Activated T-cell treated with anti-CD3 and anti-CD28 coated beads, Interleukin-2, amount 50 U/mL, for 4 hours (primary cell): ENCODE measurements around the gene FITM1. TPM values are rescaled to one million over a fixed set of nuclear protein-coding genes. Genes with fewer than 3 reads are reported as not detected.
"Not testable (repeated sequence)": the region's sequence is repeated elsewhere in the genome, so short reads cannot be mapped to it uniquely, and the experiment has no call there.

Experiments used
- ATAC-seq, 2 donors: fragments of 200-7000 bp; cut with Tn5 transposase; one replicate each; pipeline ENCODE4 v1.10.0; 2021
- DNase-seq: peaks from one replicate; pipeline ENCODE4 v3.0.0-alpha.2; 2020
- H3K27me3 Mint-ChIP-seq: one replicate; pipeline ENCODE4 v1.8.0; 2021; ENCODE audit warnings: low read depth, mixed read lengths
- H3K36me3 Mint-ChIP-seq: one replicate; pipeline ENCODE4 v1.8.0; 2022; ENCODE audit warnings: mixed read lengths; ENCODE audit not compliant: insufficient read depth
- H3K4me1 Mint-ChIP-seq: one replicate; pipeline ENCODE4 v1.8.0; 2021; ENCODE audit warnings: low read depth, mixed read lengths
- H3K4me3 Mint-ChIP-seq: one replicate; pipeline ENCODE4 v1.8.0; 2021; ENCODE audit warnings: mild to moderate bottlenecking, moderate library complexity, mixed read lengths
- H3K9me3 Mint-ChIP-seq: one replicate; pipeline ENCODE4 v1.8.0; 2021; ENCODE audit warnings: mixed read lengths
- total RNA-seq, 3 donors: library from RNA; stranded (reverse); gene quantifications; one replicate each; pipeline ENCODE4 v1.2.1, GENCODE V29; 2021

The FITM1 gene
- total RNA-seq, 3 donors from 2014 or later: 0.38 to 1.3 (median 0.69) TPM

DNA sequence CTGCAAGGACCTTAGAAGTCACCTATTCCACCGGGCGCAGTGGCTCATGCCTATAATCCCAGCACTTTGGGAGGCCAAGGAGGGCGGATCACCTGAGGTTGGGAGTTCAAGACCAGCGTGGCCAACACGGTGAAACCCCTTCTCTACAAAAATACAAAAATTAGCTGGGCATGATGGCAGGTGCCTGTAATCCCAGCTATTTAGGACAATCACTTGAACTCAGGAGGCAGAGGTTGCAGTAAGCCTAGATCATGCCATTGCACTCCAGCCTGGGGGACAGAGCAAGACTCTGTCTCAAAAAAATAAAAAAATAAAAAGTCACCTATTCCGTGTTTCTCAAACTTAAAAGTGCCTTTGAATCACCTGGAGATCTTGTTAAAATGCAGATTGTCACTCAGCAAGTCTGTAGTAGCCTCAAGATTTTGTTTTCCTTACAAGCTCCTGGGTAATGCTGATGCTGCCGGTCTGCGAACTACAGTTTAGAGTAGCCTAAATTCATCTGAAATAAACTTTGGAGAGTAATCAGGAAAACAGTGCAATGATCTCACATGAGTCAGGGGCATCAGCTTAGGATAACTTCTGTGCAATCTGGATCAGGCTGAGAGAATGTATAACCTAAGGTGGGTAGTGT is 24.7 kb upstream of the FITM1 start:
- not testable (repeated sequence) for H3K27me3 Mint-ChIP-seq, H3K4me3 Mint-ChIP-seq, ATAC-seq, DNase-seq, H3K9me3 Mint-ChIP-seq
- H3K4me1 Mint-ChIP-seq: peaks cover 17% of the 10 kb centered on the region
- peaks cover 28% of the 10 kb centered on the region for H3K36me3 Mint-ChIP-seq

DNA sequence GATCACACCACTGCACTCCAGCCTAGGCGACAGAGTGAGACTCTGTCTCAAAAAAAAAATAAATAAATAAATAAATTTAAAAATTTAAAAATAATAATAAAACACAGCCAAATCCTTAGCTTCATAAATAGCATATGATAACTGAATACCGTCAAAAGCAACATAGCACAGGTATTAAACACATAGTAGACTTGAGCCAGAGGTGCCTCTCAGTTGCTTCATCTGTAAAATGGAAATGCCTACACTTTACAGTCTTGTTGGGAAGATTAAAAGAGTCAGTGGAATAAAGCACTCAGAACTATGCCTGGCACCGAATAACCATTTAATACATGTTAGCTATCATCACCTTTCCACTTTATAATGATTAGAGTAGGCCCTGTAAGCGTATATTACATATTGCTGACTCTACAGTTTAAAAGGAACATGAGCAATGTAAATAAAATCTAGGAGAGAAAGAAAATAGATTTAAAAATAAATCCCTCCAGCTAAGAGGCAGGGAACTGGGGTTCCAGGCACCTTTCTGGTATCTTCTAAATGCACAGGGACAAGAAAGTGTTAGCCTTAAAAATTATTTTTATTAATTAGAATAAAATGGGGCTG is 23.7 kb upstream of the FITM1 start:
- H3K36me3 Mint-ChIP-seq: peaks cover 25% of the 10 kb centered on the region
- H3K27me3 Mint-ChIP-seq: no peaks in the 10 kb centered on the region
- H3K9me3 Mint-ChIP-seq: no peaks in the 10 kb centered on the region
- no peak overlapping the region for H3K4me3 Mint-ChIP-seq
- ATAC-seq: no peak
- peaks cover 17% of the 10 kb centered on the region for H3K4me1 Mint-ChIP-seq
- DNase-seq: no peak

DNA sequence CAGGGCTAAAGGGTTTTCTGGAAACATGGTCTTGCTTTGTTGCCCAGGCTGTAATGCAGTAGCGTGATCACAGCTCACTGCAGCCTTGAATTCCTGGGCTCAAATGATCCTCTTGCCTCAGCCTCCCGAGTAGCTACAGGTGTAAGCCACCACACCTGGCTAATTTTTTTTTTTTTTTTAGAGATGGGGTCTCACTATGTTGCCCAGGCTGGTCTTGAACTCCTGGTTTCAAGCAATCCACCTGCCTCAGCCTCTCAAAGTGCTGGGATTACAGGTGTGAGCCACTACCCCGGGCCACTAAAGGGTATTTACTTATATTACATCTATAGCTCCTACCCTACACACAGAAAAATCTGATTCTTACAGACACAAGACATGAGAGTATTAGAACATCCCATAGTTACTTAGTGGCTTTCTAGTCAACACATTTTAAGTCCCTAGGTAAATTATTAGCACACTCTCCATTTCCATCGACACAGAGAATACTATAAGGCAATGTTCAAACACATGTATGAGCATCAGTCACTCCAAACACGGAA is 22.1 kb upstream of the FITM1 start:
- Mint-ChIP-seq H3K36me3 (peaks cover 12% of the 10 kb centered on the region), H3K4me1 (peaks cover 17% of the 10 kb centered on the region), H3K4me3 (peak overlapping the region; percentile 52), H3K9me3 (no peaks in the 10 kb centered on the region), H3K27me3 (no peaks in the 10 kb centered on the region)
- ATAC-seq (no peak), DNase-seq (no peak)

DNA sequence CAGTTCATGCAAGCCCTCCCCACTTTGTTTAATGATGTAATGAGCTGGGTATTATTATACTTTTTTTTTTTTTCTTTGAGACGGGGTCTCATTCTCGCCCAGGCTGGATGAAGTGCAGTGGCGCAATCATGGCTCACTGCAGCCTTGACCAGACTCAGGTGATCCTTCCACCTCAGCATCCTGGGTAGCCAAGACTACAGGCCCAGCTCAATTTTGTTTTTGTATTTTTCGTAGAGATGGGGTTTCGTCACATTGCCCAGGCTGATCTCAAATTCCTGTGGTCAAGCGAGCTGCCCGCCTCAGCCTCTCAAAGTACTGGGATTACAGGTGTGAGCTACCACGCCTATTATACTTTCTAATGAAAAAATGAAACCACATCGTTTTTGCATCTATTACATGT is 20.4 kb upstream of the FITM1 start:
- no peak for DNase-seq
- H3K4me1 Mint-ChIP-seq: peaks cover 18% of the 10 kb centered on the region
- H3K9me3 Mint-ChIP-seq: no peaks in the 10 kb centered on the region
- H3K4me3 Mint-ChIP-seq: no peak overlapping the region
- H3K27me3 Mint-ChIP-seq: no peaks in the 10 kb centered on the region
- H3K36me3 Mint-ChIP-seq: no peaks in the 10 kb centered on the region
- no peak for ATAC-seq

DNA sequence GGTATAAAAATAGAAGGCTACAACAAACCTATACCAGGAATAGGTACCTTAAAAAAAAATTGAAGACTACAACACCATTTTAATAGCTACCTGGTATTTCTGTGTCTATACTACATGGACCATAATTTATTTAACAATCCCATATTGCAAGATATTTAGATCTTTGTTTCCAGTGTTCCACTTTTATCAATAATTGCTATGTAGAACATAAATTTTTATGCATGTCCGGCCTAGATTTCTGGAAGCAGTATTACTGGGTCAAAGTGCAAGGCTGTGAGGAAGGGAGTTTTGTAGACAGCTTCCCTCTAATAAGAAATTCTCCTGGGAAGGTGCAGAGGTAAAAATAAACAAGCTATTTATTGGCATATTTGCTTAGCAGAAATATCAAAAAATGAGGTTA is 19.9 kb upstream of the FITM1 start:
- Mint-ChIP-seq H3K27me3 (no peaks in the 10 kb centered on the region), H3K36me3 (no peaks in the 10 kb centered on the region), H3K4me1 (peaks cover 23% of the 10 kb centered on the region), H3K9me3 (no peaks in the 10 kb centered on the region), H3K4me3 (no peak overlapping the region)
- DNase-seq: no peak
- no peak for ATAC-seq

- ATAC-seq: no peak
- no peaks in the 10 kb centered on the region for H3K27me3 Mint-ChIP-seq
Measured at GRCh38 chr14:24113379-24113800, 17.1 kb upstream of the FITM1 start.

DNA sequence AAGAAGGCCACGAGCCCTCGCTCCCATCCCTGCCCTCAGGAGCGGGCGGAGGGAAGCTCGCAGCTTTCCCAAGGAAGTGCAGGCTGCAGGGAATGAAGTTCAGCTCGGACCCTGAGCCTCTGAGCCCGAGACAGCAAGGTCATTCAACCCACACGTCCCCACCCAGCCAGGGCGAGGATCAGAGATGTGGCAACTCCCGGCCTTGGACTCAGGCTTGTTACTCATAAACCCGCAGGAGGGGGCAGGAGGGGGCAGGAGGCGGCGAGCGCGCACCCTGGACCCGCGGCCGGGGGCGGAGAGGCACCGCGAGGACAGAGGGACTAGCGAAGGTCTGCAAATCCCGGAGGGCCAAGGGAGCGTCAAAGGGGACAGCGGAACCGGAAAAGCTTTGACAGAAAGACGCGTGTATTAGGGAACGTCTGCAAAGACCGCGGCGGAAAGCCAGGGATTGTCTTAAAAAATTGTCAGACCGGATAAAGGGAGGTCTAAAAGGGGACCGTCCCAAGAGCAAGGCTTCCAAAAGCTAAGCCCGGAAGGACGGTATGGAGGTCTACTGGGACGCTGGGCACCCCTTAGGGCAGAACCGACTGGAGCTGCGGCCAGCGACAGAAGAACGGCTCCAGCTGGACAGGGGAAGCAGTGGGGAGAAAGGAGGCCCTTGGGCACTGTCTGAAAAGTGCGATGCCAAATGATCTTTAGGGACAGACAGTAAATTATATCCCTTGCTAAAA is 16.5 kb upstream of the FITM1 start:
- peak; percentile 27 to 33 for ATAC-seq
- Mint-ChIP-seq H3K4me3 (peak overlapping the region; percentile 93), H3K4me1 (peaks cover 33% of the 10 kb centered on the region)

More at GRCh38 chr14:24113379-24113800, 17.1 kb upstream of the FITM1 start:
- H3K9me3 Mint-ChIP-seq: no peaks in the 10 kb centered on the region
- no peak for DNase-seq
- H3K36me3 Mint-ChIP-seq: peaks cover 17% of the 10 kb centered on the region
- peaks cover 36% of the 10 kb centered on the region for H3K4me1 Mint-ChIP-seq
- peak overlapping the region; percentile 93 for H3K4me3 Mint-ChIP-seq

DNA sequence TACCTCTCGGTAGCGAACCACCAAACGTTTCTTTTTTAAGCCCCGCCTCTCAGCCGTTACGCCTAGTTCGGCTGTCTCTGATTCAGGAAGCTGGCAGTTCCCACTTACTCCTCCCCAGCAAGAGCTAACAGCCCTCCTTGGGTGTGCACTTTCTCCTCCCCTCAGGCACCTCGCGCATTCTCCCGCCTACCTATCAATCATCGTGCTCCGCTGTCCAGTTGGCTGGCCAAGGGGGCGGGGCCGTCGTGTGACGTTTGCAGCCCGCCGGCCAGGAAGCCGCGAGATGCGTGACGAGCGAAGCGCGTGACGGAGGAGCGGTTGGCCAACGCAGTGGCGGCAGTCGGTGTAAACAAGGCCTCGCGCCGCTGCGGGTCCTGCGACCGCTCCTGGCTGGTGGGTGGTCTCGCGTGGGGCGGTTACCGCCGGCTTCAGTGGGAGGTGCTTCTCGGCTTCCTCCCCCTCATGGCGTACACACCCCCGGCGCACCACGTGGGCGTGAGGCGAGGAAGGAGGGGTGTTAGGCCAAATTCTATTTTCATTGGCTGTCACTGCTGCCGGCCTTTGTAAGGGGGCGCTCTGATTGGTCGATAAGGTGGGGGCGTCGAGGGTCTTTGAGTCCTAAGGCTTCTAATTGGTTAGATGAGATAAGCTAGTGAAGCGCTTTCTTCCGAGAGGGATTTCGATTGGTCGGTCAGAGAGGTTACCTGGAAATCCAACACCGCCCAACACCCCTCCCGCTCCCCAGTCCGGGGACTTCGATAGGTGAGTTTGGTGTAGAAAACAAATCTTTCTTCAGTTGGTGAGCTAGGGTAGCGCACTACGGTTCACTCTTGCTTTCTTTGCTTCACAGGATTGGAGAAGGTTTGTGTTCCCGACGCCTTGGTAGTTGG is 15.7 kb upstream of the FITM1 start, which contains the start of the genes DCAF11 and NRL:
Gene DCAF11 (plus strand): TSS at position 246 of the 890 bp plus-strand sequence. CDS start 818 bp downstream, outside the sequence.
Gene NRL (minus strand): TSS at position 418 of the 890 bp plus-strand sequence. CDS start 32,101 bp downstream, outside the sequence.
- Mint-ChIP-seq H3K4me3 (peak within 1 kb of the TSS; percentile 93), H3K27me3 (no peaks in the 10 kb centered on the region), H3K36me3 (peaks cover 22% of the 10 kb centered on the region), H3K9me3 (no peaks in the 10 kb centered on the region), H3K4me1 (peaks cover 27% of the 10 kb centered on the region)
- ATAC-seq (peak; percentile 90 to 92), DNase-seq (peak; percentile 99)

More for the DNA sequence above, 16.5 kb upstream of the FITM1 start:
- peak; percentile 58 for DNase-seq
- H3K9me3 Mint-ChIP-seq: no peaks in the 10 kb centered on the region
- H3K36me3 Mint-ChIP-seq: peaks cover 22% of the 10 kb centered on the region
- H3K27me3 Mint-ChIP-seq: no peaks in the 10 kb centered on the region

DNA sequence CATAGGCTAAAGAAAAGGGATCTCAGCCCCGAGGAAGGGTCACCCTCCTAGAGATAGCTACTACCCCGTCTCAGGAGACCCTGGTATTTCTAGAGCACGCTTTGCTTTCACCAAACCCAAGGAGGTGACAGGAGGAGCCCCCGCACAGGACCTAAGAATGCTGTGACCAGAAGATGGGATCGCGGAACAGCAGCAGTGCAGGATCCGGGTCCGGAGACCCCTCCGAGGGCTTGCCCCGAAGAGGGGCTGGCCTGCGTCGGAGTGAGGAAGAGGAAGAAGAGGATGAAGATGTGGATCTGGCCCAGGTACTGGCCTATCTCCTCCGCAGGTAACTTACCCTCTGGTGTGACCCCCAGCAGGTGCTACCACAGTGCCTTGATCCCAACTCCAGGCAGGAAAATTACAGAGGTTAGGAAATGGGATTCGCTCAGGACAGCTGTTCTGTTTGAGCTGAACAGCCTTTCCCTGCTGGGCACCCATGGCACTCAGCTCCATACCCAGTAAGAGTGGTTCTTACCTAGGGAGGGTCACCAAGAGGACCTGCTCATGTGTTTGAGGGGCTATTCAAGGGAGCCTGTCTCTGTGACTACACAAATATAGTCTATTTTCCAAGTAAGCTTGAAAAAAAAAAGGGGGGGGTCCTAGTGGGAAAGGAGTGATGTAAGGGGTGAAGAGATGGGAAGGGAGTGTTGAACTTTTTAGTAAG is 14.9 kb upstream of the FITM1 start:
- Mint-ChIP-seq H3K4me3 (peak overlapping the region; percentile 93), H3K27me3 (no peaks in the 10 kb centered on the region), H3K4me1 (peaks cover 26% of the 10 kb centered on the region), H3K36me3 (peaks cover 23% of the 10 kb centered on the region), H3K9me3 (no peaks in the 10 kb centered on the region)
- DNase-seq (no peak), ATAC-seq (no peak)

- H3K4me3 Mint-ChIP-seq: peak overlapping the region; percentile 93
- ATAC-seq (no peak), DNase-seq (no peak)
- no peaks in the 10 kb centered on the region for H3K27me3 Mint-ChIP-seq
- H3K36me3 Mint-ChIP-seq: peaks cover 27% of the 10 kb centered on the region
- H3K9me3 Mint-ChIP-seq: no peaks in the 10 kb centered on the region
- H3K4me1 Mint-ChIP-seq: peaks cover 24% of the 10 kb centered on the region
Measured at GRCh38 chr14:24116128-24116814, 14.2 kb upstream of the FITM1 start.

DNA sequence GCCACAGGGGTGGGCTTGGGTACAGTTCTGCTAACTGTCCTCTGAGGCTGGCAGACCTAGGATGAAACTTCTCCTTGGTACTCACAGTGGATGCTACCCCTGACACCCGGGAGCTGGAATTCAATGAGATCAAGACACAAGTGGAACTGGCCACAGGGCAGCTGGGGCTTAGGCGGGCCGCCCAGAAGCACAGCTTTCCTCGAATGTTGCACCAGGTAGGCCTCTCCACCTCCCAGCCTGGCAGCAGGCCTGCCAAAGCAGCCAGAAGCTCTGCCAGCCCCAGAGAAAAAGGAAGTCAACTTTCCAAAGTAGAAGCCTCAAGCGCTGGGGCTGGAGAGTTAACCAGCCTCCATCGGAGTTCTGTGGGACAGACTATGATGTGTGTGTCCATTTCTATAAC is 13.3 kb upstream of the FITM1 start:
- Mint-ChIP-seq H3K9me3 (no peaks in the 10 kb centered on the region), H3K36me3 (peaks cover 32% of the 10 kb centered on the region), H3K4me1 (peaks cover 24% of the 10 kb centered on the region), H3K27me3 (no peaks in the 10 kb centered on the region), H3K4me3 (no peak overlapping the region)
- ATAC-seq: no peak
- DNase-seq: no peak

- DNase-seq: no peak
- peaks cover 40% of the 10 kb centered on the region for H3K36me3 Mint-ChIP-seq
- H3K4me1 Mint-ChIP-seq: peaks cover 29% of the 10 kb centered on the region
- ATAC-seq: no peak
- H3K9me3 Mint-ChIP-seq: no peaks in the 10 kb centered on the region
- H3K4me3 Mint-ChIP-seq: no peak overlapping the region
- no peaks in the 10 kb centered on the region for H3K27me3 Mint-ChIP-seq
Measured at GRCh38 chr14:24119691-24120090, 10.8 kb upstream of the FITM1 start.

DNA sequence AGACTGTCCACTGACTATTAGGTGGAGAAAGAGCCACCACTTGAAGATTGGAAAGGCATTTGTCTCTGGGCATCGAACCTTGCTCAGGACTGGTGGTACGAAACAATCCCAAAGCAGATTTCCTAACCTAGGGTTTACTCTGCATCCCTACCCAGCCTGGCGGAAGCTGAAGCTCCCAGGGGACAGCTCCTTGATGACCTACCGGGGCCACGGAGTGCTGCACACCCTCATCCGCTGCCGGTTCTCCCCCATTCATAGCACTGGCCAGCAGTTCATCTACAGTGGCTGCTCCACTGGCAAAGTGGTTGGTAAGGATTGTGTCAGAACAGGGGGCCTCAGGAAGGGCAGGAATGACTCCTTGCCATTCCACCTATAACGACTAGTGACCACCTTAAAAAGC is 9.2 kb upstream of the FITM1 start:
- Mint-ChIP-seq H3K9me3 (no peaks in the 10 kb centered on the region), H3K36me3 (peaks cover 43% of the 10 kb centered on the region), H3K4me1 (peaks cover 16% of the 10 kb centered on the region), H3K4me3 (no peak overlapping the region), H3K27me3 (no peaks in the 10 kb centered on the region)
- ATAC-seq (no peak), DNase-seq (no peak)
